COLO829 (cell line): ENCODE results near the gene RRP36.
"Not testable (repeated sequence)": the region's sequence is repeated elsewhere in the genome, so short reads cannot be mapped to it uniquely, and the experiment has no call there.

Experiments
- DNase-seq: peaks from one replicate; pipeline ENCODE4 v3.0.0; 2012; ENCODE audit warnings: low spot score

Gene RRP36

GRCh38 chr6:43021270-43022047 lies at the start of gene RRP36:
Gene RRP36, plus strand, starts transcription at chr6:43021623. Its CDS starts 32 bp downstream, at chr6:43021655.
- DNase-seq: peak; percentile 86

- no peak for DNase-seq
These were observed 49.6 kb upstream of the RRP36 start for GRCh38 chr6:42971746-42972327.

DNA sequence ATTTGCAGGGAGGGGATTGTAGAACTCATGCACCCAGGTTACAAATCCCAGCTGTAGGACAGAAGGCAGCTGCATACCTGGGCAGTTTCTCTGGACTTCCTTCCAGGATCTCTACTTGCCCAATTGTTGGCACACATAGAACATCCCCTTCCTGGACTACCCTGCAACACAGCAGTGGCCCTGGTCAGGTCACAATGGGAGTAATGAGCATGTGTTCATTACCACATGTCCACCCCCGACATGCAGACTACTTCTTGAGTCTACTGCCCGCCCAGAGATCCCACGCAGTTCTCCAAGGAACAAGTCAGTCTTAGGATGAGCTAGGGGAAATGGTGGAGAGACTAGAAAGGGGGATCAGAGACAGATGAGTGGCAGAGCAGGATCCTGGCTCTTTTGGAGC lies 47.5 kb upstream of the RRP36 start:
- no peak for DNase-seq

- DNase-seq: no peak
These were observed 46.4 kb upstream of the RRP36 start for GRCh38 chr6:42974919-42975505.

DNA sequence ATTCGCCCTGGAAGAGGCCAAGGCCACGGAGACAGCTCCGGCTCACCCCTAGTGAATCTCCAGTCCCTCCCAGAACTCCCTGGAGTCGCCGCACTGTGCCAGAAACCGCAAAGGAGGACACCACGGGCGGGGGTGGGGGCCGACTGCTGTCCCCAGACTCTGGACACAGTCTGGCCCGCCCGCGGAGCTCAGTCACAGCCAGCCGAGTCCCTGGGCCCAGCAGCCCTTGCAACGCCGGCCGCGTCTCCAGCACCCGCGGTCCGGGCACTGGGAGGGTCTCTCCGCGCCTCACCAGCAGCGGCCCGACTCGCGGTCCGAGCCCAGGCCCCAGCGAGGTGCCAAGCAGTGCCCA lies 43.0 kb upstream of the RRP36 start:
- no peak for DNase-seq

DNA sequence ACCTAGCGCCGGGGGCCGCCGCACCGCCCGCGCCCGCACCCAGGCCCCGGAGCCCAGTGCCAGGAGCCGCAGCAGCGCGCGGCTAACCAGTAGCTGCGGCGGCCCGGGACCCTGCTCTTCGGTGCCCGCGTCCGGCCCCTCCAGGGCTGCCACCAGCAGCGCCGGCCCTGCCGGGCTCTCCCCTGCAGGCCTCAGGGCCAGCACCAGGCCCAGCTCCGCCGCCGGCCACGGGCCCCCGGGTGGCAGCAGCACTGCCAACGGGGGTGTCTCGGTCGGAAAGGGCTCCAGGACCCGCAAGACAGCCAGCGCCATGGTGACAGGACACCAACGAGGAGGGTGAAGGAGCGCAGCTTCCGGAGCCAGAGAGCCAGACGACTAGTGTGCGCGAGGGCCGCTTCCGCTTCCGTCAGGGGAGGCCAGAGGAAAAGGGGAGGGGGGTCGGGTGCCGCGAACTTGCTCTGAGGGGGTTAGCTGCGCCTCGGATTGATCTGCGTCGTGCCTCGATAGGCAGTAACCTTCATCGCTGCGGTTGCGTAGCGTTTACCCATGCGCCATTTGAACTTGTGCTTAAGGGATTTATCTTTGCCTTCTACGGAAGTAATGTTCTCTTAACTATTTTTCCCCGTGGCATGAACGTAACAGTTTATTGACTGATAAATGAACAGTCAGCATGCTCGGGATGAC lies 42.4 kb upstream of the RRP36 start, which contains the start of gene PEX6:
Gene PEX6, minus strand, starts transcription at position 343 of the 684 bp plus-strand sequence. Its CDS starts 31 bp downstream, at position 312.
- peak; percentile 77 for DNase-seq

- DNase-seq: peak; percentile 56
These were observed 41.8 kb upstream of the RRP36 start for GRCh38 chr6:42979523-42980177.

DNA sequence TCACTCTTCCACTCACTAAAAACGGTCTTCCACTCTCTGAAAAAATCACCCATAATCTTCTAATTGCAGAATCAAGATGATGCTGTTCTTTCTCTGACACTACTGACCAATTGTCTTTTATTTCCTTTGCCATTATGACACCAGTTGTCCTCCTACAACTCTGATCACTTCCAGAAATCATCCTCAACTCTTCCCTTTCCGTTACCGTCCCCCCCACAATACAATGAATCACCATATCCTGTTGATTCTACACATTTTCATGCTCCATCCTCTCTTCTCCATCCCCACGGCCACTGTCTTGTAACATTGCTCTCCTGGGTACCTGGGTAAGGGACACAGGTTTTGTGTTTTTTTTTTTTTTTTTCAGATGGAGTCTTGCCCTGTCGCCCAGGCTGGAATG lies 39.6 kb upstream of the RRP36 start:
- DNase-seq: no peak

GRCh38 chr6:42984001-42984923 lies 37.2 kb upstream of the RRP36 start, which contains the start of gene PPP2R5D:
Gene PPP2R5D, plus strand, starts transcription at chr6:42984570. Its CDS starts 108 bp downstream, at chr6:42984678.
- peak; percentile 98 for DNase-seq

GRCh38 chr6:42984924-42985475 lies 36.4 kb upstream of the RRP36 start:
- DNase-seq: no peak

DNA sequence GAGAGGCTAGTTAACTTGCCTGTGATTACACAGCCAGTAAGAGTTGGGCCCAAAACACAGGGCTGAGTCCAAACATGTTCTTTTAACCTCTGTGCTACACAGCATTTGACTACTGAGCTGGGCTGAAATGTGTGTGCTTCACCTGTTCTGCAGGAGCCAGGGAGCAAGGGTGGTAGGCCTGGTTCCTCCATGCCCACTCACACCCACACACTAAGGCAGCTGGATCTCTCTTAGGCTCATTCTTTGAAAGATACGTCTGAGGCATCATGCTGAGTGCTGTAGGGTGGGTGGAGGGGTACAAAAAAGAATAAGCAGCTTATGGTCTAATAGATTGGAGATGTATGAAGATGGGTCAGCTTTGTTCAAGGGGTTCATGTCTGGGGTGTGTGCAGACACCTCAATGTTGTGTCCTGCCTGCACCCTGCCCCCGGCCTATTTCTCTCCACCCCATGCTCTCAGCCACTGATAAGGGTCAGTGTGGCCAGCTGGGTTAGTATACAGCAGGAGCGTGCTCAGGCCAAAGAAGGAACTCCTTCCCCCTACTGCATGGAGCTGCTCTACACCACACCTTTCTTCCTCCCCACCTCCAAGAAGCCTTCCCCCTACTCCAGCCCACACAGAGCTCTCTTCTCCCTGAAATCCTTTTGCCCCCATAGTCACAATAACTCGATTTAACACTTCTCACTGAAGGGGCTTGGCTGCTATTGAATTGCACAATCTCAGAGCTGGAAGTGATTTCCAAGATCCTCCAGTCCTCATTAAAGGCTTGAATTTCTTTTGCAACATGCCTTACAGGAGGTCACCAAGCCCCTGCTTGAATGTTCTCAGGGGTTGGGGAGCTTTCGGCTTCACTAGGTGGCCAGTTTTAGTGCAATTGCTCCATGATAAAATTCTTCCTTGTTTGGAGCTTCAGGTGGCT lies 33.6 kb upstream of the RRP36 start:
- no peak for DNase-seq

- no peak for DNase-seq
These were observed 32.9 kb upstream of the RRP36 start for GRCh38 chr6:42988486-42989020.

DNA sequence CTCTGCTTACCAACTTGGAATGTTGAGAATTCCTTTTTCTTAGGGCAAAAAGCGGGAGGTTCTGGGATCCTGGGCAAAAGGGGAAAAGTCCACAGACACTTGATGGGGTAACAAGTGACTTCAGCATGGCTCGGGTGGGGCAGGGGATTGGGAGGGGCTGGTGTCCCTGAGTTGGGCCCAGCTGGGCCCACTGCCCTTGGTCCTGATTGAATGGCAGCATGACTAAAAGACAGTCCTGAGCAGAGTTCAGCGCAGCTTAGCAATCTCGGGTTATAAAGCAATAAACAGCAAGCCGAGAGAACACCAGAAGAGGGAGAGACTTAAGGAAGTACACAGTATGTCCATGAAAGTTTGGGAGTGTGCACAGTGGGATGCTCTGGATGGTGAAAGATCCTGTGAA lies 31.5 kb upstream of the RRP36 start:
- DNase-seq: no peak

DNA sequence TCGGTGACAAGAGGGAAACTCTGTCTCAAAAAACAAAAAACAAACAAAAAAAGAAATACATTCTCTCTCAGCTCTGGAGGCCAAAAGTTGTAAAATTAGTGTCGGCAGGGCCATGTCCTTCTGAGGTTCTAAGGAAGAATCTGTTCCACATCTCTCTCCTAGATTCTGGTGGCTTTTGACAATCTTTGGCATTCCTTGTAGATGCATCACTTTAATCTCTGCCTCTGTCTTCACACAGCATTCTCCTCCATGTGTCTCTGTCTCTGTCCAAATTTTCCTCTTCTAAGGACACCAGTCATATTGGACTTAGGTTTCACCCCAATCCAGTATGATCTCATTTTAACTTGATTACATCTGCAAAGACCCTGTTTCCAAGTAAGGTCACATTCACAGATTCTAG lies 28.0 kb upstream of the RRP36 start:
- no peak for DNase-seq

DNA sequence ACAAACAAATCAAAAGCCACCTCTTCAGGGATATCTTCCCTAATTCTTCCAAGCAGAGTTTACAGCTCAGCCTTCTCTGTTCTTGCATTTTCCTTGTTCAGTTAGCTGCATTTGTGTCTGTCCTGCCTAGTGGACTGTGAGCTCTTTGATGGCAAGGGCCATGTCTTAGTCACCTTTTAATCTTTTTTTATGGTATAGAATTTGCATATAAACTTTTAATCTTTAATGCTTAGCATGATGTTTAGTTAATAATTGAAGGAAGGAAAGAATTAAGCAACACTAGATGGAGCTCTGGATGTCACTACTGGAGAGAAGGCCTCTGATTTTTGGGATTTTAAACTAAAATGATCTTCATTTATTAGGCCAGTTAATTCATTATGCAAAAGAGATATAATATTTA lies 24.9 kb upstream of the RRP36 start:
- no peak for DNase-seq

DNA sequence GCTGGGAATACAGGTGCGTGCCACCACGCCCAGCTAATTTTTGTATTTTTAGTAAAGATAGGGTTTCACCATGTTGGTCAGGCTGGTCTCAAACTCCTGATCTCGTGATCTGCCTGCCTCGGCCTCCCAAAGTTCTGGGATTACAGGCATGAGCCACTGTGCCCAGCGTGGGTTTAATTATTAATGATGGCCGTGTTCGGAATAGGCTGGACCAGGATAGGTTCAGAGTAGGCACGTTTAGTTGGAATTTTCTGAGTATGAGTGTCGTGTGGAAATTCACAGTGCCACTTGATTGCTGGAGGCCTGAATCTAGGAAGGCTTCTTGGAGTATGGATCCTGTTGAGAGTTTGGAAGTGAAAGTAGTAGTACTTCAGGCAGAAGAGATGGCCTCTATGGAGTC lies 23.2 kb upstream of the RRP36 start:
- DNase-seq: not testable (repeated sequence)

GRCh38 chr6:43001843-43002242 lies 19.6 kb upstream of the RRP36 start:
- no peak for DNase-seq

DNA sequence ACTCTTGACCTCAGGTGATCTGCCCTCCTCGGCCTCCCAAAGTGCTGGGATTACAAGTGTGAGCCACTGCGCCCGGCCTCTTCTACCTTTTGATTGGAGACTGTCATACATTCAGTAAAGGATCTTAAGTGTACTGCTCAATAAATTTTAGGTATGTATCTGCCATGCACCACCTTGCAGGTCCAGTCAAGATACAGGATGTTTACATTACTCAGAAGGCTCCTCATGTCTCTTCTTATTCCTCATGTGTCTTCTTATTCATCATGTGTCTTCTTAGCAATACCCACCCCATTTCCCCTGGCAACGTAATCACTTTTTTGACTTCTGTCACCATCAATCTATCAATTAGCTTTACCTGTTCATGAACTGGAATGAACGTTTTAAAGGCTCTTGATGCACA lies 15.6 kb upstream of the RRP36 start:
- no peak for DNase-seq

DNA sequence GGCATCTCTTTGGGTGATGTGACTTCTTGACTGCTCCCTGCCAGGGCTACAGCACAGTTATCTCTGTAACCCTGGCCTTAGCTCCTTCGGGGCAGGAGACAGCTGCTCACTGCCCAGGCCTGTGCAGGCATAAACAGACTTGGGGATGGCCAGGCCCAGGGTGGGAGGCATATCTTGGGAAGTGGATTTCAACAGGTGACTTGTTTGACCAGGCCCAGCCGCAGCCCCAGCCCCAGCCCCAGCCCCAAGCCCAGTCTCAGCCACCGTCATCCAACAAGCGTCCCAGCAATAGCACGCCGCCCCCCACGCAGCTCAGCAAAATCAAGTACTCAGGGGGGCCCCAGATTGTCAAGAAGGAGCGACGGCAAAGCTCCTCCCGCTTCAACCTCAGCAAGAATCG lies 15.2 kb upstream of the RRP36 start:
- DNase-seq: no peak
